Testis (tissue), 2 donors: Measurements from ENCODE around the gene PANX3.

Experiments used
- CTCF ChIP-seq, 3 experiments: fragments of 450-650 bp in 2 of 3; fragments of 200-600 bp in 1 of 3; sonication (generic) in 1 of 3; IDR thresholded peaks; one replicate each; pipeline ENCODE4 v1.5.1; 2016 to 2019; ENCODE audit warnings: antibody characterized with exemption in 3 of 3, mild to moderate bottlenecking in 2 of 3, moderate library complexity in 1 of 3
- POLR2A ChIP-seq: fragments of 450-650 bp; IDR thresholded peaks from one replicate; pipeline ENCODE4 v1.6.1; 2017; ENCODE audit warnings: antibody characterized with exemption, mild to moderate bottlenecking, moderate library complexity

- TF ChIP-seq CTCF (IDR thresholded peaks at IDR 0.05) (no peak), POLR2A (no peak)
Observed at GRCh38 chr11:124648610-124649009, 37.4 kb downstream of the PANX3 start.
